HG03378 (cell line): ENCODE measurements around the gene ARL4D.
"Not testable (repeated sequence)": the region's sequence is repeated elsewhere in the genome, so short reads cannot be mapped to it uniquely, and the experiment has no call there.

Source experiments
- ATAC-seq: cut with Tn5 transposase; IDR thresholded peaks from one replicate; pipeline ENCODE4 v1.9.1; 2021; ENCODE audit warnings: mild to moderate bottlenecking, moderate library complexity; ENCODE audit not compliant: unreplicated experiment

ARL4D gene

GRCh38 chr17:43393944-43394482 lies 4.8 kb upstream of the ARL4D start:
- no peak for ATAC-seq

GRCh38 chr17:43394696-43395095 lies 4.1 kb upstream of the ARL4D start:
- not testable (repeated sequence) for ATAC-seq

- ATAC-seq = no peak
Observed at GRCh38 chr17:43395165-43395564, 3.6 kb upstream of the ARL4D start.

- ATAC-seq = no peak
Observed at GRCh38 chr17:43396491-43397060, 2.2 kb upstream of the ARL4D start.

GRCh38 chr17:43399839-43400328 lies 1.1 kb downstream of the ARL4D start:
- no peak for ATAC-seq

GRCh38 chr17:43400943-43401717 lies 2.3 kb downstream of the ARL4D start:
- ATAC-seq = no peak

GRCh38 chr17:43402078-43402477 lies 3.3 kb downstream of the ARL4D start:
- no peak for ATAC-seq

- ATAC-seq = no peak
Observed at GRCh38 chr17:43402567-43402966, 3.8 kb downstream of the ARL4D start.

GRCh38 chr17:43403846-43404245 lies 5.1 kb downstream of the ARL4D start:
- no peak for ATAC-seq

- no peak for ATAC-seq
Observed at GRCh38 chr17:43405861-43406260, 7.1 kb downstream of the ARL4D start.

- ATAC-seq = no peak
Observed at GRCh38 chr17:43406676-43407645, 8.2 kb downstream of the ARL4D start.

GRCh38 chr17:43409131-43409530 lies 10.3 kb downstream of the ARL4D start:
- no peak for ATAC-seq

- ATAC-seq = no peak
Observed at GRCh38 chr17:43410557-43411368, 12.0 kb downstream of the ARL4D start.

- ATAC-seq = no peak
Observed at GRCh38 chr17:43411369-43411677, 12.5 kb downstream of the ARL4D start.

- ATAC-seq = no peak
Observed at GRCh38 chr17:43411749-43412148, 13.0 kb downstream of the ARL4D start.

GRCh38 chr17:43412166-43412565 lies 13.4 kb downstream of the ARL4D start:
- ATAC-seq = no peak

- ATAC-seq = no peak
Observed at GRCh38 chr17:43416998-43417890, 18.5 kb downstream of the ARL4D start.

GRCh38 chr17:43418441-43419374 lies 19.9 kb downstream of the ARL4D start:
- no peak for ATAC-seq
